ENCODE results near the gene ZEB2.
A peak's percentile ranks its signal among the peaks of the same experiment; 100 is the strongest.

ZEB2 gene

DNA sequence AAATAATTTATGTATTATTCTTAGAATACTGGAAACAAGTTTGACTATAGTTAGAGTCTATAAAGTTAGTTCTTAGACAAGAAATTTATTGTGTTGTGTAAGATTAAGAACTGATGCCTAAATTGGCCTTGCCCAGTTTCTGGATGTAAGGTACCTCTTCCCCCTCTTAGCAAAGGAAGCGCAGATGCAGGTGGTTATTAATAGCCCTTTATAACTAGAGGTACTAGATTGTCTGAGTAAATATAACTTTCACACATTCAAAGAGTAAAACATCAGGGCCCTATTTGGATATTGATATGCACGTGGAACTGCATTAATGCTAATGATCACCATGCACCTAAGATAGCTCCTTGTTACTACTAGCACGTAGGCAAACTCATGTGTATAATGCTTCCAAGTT, 100.7 kb downstream of the ZEB2 start:
- DNase-seq: no peak

- DNase-seq: peak in 2 of 4 experiments; percentile 34 to 39
Observed at GRCh38 chr2:144415386-144415785, 104.5 kb downstream of the ZEB2 start.

DNA sequence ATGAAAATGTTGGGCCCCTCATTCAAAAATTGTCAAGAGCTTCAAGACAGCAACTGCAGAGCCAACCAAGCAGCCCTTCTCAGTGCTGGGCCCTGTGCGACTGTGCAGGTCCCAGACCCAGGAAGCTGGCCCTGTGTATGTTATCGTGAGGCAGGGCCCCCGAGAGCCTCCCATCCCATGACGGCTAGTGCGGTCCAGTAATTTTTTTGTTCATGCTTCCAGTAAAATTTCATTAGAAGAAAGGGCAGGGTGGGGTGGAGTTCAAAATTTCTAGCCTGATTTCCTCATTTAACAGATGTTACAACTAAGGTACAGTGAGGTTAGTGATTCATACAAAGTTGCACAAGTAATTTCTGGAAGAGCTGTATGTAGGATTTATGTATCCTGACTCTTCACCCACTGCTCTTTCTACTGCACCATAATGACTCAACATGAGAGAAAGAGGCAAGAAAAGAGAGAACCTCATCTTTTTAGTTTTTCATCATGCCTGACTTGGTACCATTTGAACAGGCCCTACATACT, 105.5 kb downstream of the ZEB2 start:
- DNase-seq: peak; percentile 65 to 95 (median 78)

GRCh38 chr2:144412709-144413108, 107.2 kb downstream of the ZEB2 start:
- DNase-seq: peak in 2 of 4 experiments; percentile 64 to 70

GRCh38 chr2:144411473-144411872, 108.4 kb downstream of the ZEB2 start:
- no peak for DNase-seq

DNA sequence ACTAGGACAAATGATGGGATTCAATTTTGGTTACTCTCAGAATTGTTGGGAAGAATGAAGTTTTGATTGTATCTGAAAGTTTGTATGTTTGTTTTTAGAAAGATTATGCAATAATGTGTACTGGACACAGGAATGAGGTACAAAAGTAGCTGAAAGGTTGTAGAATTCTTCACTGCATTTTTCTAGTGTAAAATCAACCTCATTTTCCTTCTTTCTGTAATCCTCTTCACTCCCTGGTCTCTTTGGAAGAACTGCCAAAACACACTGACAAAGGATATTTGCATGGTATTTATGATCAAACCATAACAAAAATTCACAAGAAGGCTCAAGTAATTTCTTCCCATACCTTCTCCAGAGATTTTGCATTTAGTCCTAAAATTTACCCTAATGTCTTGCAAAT, 110.7 kb downstream of the ZEB2 start:
- DNase-seq: no peak

GRCh38 chr2:144407262-144407661, 112.7 kb downstream of the ZEB2 start:
- DNase-seq: no peak

DNA sequence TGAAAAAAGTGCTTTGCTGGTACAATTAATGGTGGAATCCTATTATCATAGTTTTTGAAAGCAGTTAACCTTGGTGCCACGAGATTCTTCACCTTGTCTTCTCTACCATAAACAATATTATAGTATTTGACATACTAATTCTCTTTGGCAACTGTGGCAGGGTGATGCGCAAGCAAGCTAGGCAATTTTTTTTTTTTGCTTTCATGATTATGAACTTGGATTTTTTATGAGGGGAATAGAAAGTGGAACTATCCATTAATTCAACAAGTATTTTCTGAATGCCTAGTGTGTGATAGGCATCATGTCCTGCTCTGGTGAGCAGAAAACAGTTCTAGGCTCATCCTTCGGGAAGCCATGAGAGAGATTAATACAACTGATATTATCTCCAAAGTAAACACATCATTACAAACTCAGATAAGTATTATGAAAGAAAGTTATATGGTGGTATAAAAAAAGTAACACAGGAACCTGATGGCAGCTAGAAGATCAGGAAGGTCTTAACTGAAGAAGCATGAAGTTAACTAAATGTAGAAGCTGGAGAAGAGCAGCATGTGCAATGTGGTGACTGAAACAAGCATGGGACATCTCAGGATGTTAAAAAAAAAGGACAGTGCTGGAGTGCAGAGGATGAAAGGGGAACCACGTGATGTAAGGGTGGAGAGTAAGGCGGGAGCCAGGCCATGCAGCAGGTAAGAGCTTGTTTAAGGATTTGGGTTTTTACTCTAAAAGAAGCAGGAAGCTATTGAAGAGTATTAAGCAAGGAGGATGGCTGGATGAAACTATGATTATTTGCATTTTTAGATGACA, 113.7 kb downstream of the ZEB2 start:
- peak in 3 of 4 experiments; percentile 27 to 40 (median 40) for DNase-seq

- DNase-seq: no peak
Observed at GRCh38 chr2:144405321-144405720, 114.6 kb downstream of the ZEB2 start.

DNA sequence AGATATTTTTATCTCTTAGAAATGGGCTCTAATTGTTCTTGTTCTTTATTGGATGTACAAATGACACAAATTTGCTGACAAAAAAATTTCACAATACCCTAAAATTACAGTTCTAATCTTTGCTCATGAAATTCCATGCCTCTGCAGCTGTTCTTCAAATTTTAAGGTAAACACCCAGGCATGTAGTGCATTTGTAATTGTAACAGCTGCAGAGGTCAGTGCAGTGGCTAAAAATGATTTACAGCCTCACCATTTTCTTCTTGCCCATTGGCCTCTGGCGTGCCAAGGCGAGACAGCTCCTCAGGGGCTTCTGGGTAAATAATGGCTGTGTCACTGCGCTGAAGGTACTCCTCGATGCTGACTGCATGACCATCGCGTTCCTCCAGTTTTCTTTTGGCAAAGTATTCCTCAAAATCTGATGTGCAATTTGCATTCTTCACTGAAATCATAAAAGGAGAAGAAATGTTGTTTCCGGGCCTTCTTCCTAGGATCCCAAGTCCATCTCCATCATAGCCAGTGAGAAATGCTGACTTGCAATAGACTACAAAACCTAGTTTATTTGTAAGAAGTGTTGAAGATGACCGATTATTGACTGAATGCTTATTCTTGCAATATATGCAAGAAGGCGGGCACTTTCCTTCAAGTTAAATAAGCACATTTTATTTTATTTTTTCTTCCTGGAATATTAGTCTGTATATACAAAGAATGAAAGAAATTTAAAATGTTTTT, 115.2 kb downstream of the ZEB2 start:
- DNase-seq: no peak

- no peak for DNase-seq
Observed at GRCh38 chr2:144403933-144404332, 116.0 kb downstream of the ZEB2 start.

DNA sequence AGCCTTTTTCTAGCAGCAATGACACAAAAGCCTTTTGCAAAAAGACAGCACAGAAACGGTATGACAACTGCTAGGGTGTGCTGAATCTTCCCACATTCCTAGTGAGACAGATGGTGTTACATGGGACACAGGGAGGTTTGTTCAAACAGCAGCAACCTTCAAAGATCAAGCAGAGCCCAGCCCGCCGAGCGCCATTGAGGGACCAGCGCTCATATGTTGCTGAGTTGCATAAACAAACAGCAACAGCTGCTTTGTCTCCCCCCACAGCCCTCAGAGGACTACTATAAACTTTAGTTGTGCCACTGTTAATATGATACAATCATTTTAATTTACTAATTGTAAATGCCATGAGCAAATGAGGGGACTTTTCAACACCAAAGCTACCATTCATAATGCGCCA, 117.7 kb downstream of the ZEB2 start:
- DNase-seq: no peak

DNA sequence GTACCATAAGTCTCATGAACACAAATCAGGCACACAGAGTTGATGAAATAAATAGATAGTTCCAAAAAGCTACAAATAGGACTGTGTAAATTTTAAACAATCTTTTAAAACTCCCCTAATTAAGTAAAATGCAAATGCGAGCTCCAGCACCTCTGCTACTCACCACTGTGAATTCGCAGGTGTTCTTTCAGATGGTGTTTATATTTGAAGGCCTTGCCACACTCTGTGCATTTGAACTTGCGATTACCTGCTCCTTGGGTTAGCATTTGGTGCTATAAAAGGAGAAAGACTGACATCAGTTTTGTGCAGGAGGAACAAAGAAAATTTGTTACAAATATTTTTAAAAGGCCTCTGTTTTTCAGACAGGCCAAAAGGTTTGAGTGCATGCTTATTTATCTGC, 118.9 kb downstream of the ZEB2 start:
- DNase-seq: no peak

DNA sequence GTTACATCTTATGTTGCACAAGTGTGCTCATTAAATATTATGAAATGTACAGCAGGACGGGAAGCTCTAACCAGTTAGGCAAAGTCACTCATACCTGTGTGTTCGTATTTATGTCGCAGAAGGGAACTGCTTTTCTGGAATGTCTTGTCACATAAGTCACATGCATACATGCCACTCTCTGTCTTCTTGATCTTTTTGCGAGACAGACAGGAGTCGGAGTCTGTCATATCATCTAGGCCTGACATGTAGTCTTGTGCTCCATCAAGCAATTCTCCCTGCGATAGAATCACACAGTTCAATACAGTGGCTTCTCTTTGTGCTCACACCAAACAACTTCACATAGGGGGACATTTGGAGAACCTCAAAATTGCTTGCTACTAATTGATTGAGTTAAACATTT, 123.6 kb downstream of the ZEB2 start:
- no peak for DNase-seq

DNA sequence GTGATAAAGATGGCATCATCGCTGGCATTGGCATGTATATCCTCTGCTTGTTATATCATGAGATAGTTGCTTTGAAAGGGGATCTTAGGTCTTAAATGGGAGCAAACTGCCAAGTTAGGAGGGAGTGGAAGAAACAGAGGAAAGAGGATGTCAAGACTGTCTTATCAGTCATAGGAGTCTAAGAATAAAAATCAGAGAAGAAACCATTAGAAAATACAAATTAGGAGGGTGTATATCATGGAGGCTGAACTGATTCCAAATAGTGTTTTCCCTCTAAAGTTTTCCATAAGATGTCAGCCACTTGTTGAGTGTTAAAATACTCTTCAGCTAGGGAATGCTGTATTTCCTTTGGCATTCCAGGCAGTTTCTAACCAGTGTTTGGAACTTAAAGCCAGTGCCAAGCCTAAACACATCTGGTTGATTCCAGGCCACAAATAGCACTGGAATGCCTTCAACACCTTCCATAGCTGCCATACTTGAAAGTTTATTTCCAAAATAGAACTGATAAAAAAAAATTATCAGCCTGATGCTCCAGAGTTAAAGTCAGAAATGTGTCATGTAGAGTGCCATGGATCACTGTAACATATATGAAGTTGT, 129.4 kb downstream of the ZEB2 start:
- no peak for DNase-seq

GRCh38 chr2:144389930-144390311, 130.0 kb downstream of the ZEB2 start:
- no peak for DNase-seq

GRCh38 chr2:144389151-144389929, 130.6 kb downstream of the ZEB2 start:
- DNase-seq: no peak

- DNase-seq: no peak
Observed at GRCh38 chr2:144385381-144385780, 134.5 kb downstream of the ZEB2 start.

- peak in 3 of 4 experiments; percentile 45 to 49 (median 48) for DNase-seq
Observed at GRCh38 chr2:144383571-144384100, 136.3 kb downstream of the ZEB2 start.

- DNase-seq: peak; percentile 44 to 75 (median 58)
Observed at GRCh38 chr2:144382849-144383248, 137.1 kb downstream of the ZEB2 start.

DNA sequence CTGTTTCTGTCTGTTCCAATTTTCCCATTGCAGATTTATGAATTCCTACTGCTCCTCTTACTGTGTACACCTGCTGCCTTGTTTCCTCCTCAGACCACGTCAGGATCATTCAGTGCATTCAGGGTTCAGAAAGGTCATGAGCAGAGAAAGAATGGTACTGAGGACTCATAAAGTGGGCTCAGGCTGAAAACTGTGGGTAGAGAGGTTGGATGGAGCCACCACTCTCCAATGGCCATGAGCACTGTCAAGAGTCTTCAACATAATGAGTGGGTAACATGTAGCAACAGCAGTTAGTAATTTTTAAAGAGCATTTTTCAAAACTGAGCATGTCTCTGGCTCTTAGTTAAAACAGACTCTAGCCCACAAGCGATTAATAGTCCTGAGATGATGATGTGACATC, 138.2 kb downstream of the ZEB2 start:
- DNase-seq: peak in 1 of 4 experiments; percentile 20

- DNase-seq: peak in 3 of 4 experiments; percentile 49 to 54 (median 54)
Observed at GRCh38 chr2:144379851-144380311, 140.0 kb downstream of the ZEB2 start.
